Left renal cortex interstitium (tissue), 4 donors: ENCODE measurements around the gene SFRP5. TPM values are rescaled to one million over a fixed set of nuclear protein-coding genes. Genes with fewer than 3 reads are reported as not detected.

Experiments
- DNase-seq, 4 donors: peaks; one replicate each; pipeline ENCODE4 v3.0.0-alpha.2; 2013; ENCODE audit warnings: low read depth in 4 of 4, low spot score in 2 of 4, missing footprints in 1 of 4
- polyA plus RNA-seq, 4 donors: library from polyadenylated mRNA; unstranded; fragments of 120-200 nt; gene quantifications; one replicate each; pipeline ENCODE4 v1.2.1, GENCODE V29; 2013; ENCODE audit not compliant: insufficient read length in 4 of 4

The SFRP5 gene
- polyA plus RNA-seq, 4 donors: 0.08 to 0.16 (median 0.10) TPM; not detected in 1

- no peak for DNase-seq
Observed at GRCh38 chr10:97788552-97789442, 17.0 kb upstream of the SFRP5 start.

DNA sequence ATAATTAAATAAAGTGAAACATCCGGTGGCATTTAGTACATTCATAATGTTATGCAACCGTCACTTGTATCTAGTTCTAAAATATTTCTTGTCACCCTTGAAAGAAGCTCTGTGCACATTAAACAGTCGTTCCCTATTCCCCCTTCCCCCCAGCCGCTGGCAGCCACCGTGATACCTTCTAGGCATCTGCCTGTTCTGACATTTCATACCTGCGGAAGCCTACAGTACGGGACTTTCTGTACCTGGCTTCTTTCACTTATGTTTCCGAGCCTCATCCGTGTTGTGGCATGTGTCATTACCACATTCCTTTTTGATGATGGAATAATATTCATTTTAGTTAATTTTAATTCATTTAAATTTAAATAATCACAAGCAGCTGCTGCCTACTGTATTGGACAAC lies 13.9 kb upstream of the SFRP5 start:
- DNase-seq: no peak

GRCh38 chr10:97785231-97785630 lies 13.4 kb upstream of the SFRP5 start:
- DNase-seq: no peak

DNA sequence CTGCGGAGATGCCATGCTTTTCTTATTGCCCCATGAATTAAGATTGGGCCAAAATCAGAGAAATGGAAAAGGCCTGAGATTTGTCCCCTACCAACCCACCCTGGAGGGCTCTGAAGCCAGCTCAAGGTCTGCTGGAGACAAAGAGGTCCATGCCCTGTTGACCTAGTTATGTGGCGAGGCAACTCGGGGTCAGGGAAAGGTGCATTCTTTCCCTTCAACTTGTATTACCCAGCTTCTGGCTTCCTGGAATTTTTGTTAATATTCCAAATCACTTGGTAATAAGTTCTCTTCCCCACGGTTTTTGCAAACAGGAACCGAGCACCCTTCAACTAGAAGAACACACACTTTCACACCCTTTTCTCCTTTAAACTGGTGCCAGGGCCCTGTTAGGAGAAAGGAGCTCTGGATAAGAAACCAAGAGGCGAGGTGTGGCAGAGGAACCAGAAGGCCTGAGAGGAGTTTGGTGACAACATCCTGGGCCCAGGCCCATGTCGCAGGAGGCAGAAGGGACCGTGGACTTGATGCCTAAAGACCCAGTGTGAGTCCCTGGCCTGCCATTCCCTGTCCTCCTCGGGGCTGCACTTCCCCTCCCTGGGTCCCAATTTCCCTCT lies 12.5 kb upstream of the SFRP5 start:
- DNase-seq: no peak

DNA sequence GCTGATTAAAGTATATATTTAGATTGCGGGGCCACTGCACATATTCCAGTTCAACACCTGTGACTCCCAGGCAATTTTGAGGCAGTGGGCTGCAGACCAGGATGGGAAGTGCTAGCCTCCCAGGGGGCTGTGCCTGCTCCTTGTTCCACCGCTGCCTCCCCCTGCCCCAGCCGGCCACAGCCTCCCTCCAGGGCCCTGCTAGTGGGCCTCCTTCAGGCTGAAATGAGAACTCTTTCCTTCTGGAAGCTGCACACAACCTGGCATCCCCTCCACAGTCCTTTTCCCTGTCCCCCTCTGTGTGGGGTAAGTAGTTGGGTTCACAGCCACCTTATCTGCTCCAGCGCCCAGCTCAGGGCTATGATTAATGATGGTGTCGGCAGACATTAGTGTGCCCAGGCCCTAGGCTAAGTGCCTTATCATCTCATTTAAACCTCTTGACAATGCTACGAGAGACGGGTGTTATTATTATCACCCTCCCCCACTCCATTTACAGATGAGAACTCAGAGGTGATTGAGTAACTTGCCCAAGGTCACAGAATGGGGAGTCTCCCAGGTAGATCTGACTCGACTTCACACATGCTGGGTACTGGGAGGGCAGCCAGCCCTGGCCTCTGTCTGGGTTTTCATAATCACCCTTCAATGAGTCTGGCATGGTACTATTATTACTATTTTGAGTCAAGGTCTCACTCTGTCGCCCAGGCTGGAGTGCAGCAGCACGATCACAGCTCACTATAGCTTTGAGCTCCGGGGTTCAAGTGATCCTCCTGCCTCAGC lies 10.8 kb upstream of the SFRP5 start:
- DNase-seq: no peak

- DNase-seq: no peak
Observed at GRCh38 chr10:97781618-97782331, 10.0 kb upstream of the SFRP5 start.

GRCh38 chr10:97780841-97781617 lies 9.2 kb upstream of the SFRP5 start:
- DNase-seq: no peak

DNA sequence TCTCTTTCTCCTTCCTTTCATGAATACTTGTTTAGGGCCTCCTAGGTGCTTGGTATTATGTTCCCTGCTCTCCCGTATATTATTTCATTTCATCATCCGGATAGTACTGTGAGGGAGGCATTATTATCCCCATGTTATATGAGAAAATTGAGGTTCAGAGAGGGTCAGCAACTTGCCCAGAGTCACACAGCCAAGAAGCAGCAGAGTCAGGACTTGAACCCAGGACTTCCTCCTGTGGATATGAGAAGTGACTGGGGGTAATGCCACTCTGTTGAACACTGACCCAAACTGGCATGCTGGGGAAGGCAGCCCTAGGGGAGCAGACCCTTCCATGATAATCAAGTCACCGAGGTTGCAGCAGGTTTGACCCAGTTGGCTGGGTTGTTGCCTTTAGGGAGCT lies 8.2 kb upstream of the SFRP5 start:
- DNase-seq: no peak

- DNase-seq: no peak
Observed at GRCh38 chr10:97779492-97779891, 7.7 kb upstream of the SFRP5 start.

DNA sequence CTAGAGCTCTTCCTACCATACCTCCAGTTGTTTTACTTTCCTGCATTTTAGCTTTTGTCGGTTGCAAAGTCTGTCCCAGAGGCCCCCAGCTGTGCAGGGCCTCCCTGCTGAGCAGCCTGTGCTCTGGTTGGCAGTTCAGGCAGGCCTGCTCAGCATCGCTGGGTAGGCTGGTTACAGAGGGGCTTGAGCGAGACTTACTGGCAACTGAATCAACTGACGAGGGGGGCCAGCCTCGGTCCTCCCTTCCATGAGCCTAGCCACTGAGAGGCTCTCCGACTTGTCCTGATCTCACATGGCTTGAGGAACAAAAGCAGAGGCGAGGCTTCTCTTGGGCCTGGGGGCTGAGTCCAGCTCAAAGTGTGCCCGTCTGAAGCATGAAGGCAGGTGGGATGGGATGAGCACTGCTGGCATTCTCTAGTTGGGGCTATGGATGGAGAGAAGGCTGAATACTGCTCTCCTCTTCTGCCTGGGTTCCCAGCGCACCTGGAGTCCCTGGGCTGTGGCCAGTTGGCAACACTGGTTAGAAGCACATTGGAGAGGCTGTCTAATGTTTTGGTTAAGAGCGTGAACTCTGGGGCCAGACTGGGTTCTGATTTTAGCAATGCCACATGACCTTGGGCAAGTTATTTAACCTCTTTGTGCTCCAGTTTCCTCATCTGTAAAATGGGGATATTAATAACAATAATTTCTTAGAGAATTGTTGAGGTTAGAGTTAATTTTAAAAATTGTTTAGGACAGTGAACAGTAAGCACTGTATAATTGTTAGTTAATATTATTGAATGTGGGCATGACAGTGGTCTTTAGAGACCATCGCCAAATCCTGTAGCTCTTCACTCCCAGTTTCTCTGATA lies 6.9 kb upstream of the SFRP5 start:
- no peak for DNase-seq

DNA sequence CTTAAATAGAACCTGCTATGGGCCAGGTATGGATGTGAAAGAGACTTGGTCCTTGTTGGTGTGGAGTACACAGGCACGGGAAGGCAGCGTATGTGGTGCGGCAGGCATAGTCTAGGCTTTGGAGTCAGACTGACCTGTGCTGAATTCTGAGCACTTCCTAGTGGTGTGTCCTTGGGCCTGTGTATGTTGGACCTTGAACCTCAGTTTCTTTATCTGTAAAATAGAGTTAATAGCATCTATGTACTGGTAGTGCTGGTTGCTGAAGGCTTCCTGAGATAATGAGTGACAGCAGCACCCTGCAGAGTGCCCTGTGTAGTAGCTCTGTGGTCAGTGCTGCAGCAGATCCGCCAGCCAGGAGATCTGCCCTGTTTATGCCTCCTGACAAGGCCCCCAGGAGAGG lies 5.3 kb upstream of the SFRP5 start:
- no peak for DNase-seq

GRCh38 chr10:97774811-97775294 lies 3.1 kb upstream of the SFRP5 start:
- no peak for DNase-seq

DNA sequence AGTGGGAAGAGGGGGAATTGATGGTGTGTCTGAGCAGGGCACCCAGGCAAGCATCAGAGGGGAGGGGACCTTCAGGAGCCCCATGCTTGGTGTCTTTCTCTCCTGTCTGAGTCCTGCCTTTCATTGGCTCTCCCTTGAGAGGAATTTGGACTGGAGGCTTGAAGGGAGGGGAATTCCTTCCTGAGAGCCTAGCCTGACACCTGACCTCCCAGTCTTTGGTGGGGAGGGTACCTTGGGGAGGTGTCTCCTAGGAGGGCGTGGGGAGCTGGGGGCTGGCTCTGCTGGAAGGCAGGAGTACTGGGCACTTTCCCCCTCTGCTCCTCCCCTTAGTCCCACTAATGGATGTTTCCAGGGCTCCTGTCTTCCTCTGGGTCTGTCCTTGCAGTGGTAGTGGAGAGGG lies 1.3 kb upstream of the SFRP5 start:
- DNase-seq: no peak

GRCh38 chr10:97771055-97771891 lies 526 bp downstream of the SFRP5 start:
- DNase-seq: no peak

GRCh38 chr10:97770255-97770654 lies 1.5 kb downstream of the SFRP5 start:
- no peak for DNase-seq

GRCh38 chr10:97768322-97769315 lies 3.2 kb downstream of the SFRP5 start:
- DNase-seq: no peak
